ENCODE results near the gene CDH13.

DNA sequence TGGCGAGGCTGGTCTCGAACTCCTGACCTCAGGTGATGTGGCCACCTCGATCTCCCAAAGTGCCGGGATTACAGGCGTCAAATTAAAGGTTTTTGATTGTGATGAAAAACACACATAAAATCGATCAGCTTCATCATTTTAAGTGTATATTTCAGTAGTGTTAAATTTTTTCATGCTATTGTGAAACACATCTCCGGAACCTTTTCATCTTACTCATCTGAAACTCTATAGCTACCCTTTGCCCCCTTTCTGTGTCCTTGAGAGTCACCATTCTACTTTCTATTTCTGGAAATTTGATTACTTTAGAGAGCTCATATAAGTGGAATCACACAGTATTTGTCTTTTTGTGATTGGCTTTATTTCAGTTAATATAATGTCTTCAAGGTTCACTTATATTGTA lies 702.7 kb downstream of the CDH13 start:
- TF ChIP-seq POLR2A (IDR thresholded peaks at IDR 0.05; ENCODE audit: low read depth, low read length) (no peak), EZH2 (IDR thresholded peaks at IDR 0.05; ENCODE audit: borderline replicate concordance, low read depth, low read length, severe bottlenecking) (no peak), MAX (IDR thresholded peaks at IDR 0.05; ENCODE audit: insufficient read depth, insufficient read length) (no peak), POLR2AphosphoS5 (IDR thresholded peaks at IDR 0.05; ENCODE audit: insufficient read depth, low read depth, low read length) (no peak), JUN (IDR thresholded peaks at IDR 0.05; ENCODE audit: borderline replicate concordance, insufficient read depth, insufficient read length, low read depth) (no peak), MYC (IDR thresholded peaks at IDR 0.05; ENCODE audit: low read depth, low read length) (no peak), FOS (IDR thresholded peaks at IDR 0.05; ENCODE audit: borderline replicate concordance, insufficient read depth, low read length) (no peak), GATA2 (IDR thresholded peaks at IDR 0.05; ENCODE audit: insufficient read depth, insufficient read length, low read depth, low read length) (no peak)
- TF ChIP-seq, protein P1, sequence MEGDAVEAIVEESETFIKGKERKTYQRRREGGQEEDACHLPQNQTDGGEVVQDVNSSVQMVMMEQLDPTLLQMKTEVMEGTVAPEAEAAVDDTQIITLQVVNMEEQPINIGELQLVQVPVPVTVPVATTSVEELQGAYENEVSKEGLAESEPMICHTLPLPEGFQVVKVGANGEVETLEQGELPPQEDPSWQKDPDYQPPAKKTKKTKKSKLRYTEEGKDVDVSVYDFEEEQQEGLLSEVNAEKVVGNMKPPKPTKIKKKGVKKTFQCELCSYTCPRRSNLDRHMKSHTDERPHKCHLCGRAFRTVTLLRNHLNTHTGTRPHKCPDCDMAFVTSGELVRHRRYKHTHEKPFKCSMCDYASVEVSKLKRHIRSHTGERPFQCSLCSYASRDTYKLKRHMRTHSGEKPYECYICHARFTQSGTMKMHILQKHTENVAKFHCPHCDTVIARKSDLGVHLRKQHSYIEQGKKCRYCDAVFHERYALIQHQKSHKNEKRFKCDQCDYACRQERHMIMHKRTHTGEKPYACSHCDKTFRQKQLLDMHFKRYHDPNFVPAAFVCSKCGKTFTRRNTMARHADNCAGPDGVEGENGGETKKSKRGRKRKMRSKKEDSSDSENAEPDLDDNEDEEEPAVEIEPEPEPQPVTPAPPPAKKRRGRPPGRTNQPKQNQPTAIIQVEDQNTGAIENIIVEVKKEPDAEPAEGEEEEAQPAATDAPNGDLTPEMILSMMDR (IDR thresholded peaks at IDR 0.05; ENCODE audit: extremely low read depth in 1 of 2, insufficient read depth in 1 of 2, low read depth in 1 of 2, low read length in 2 of 2) = no peak

All from endothelial cell of umbilical vein (primary cell).